Smooth muscle cell (in vitro differentiated cells): ENCODE measurements around the gene PNMA6E. TPM values are rescaled to one million over a fixed set of nuclear protein-coding genes. Genes with fewer than 3 reads are reported as not detected.

ENCODE experiments used
- DNase-seq: peaks from one replicate; lab custom pipeline; 2025; ENCODE audit not compliant: unreplicated experiment; lab: John Stamatoyannopoulos, UW
- H2AFZ ChIP-seq: fragments of 200-600 bp; sonication (generic); 2 replicates; pipeline ENCODE4 v1.6.0; 2016; ENCODE audit warnings: antibody characterized with exemption, low read depth, mild to moderate bottlenecking
- H3F3A ChIP-seq: fragments of 200-600 bp; sonication (generic); 2 replicates; pipeline ENCODE4 v1.6.0; 2017; ENCODE audit warnings: antibody characterized with exemption, low read depth
- H3K27ac ChIP-seq: fragments of 200-600 bp; sonication (generic); 2 replicates; pipeline ENCODE4 v1.5.1; 2016; ENCODE audit warnings: low read depth, mild to moderate bottlenecking
- H3K27me3 ChIP-seq: fragments of 200-600 bp; sonication (generic); 2 replicates; pipeline ENCODE4 v1.6.1; 2016; ENCODE audit warnings: low read depth, mild to moderate bottlenecking
- H3K36me3 ChIP-seq: fragments of 200-600 bp; sonication (generic); 2 replicates; pipeline ENCODE4 v1.5.1; 2016; ENCODE audit warnings: low read depth
- H3K4me1 ChIP-seq: fragments of 200-600 bp; sonication (generic); 2 replicates; pipeline ENCODE4 v1.5.1; 2016; ENCODE audit warnings: low read depth
- H3K4me2 ChIP-seq: fragments of 200-600 bp; sonication (generic); 2 replicates; pipeline ENCODE4 v1.6.0; 2016; ENCODE audit warnings: mild to moderate bottlenecking
- H3K4me3 ChIP-seq: fragments of 200-600 bp; sonication (generic); 2 replicates; pipeline ENCODE4 v1.5.1; 2016; ENCODE audit warnings: mild to moderate bottlenecking
- H3K79me2 ChIP-seq: fragments of 200-600 bp; sonication (generic); 2 replicates; pipeline ENCODE4 v1.6.0; 2016; ENCODE audit warnings: low read depth, mild to moderate bottlenecking
- H3K9ac ChIP-seq: fragments of 200-600 bp; sonication (generic); 2 replicates; pipeline ENCODE4 v1.6.0; 2016; ENCODE audit warnings: low read depth
- H3K9me3 ChIP-seq: fragments of 200-600 bp; sonication (generic); replicated peaks from 2 replicates; pipeline ENCODE4 v1.5.1; 2016; ENCODE audit warnings: low read depth
- H4K20me1 ChIP-seq: fragments of 200-600 bp; sonication (generic); 2 replicates; pipeline ENCODE4 v1.6.0; 2016; ENCODE audit warnings: low read depth
- WGBS: methylation state at CpG from one replicate; pipeline ENCODE4 v1.1.7; 2016; ENCODE audit warnings: low lambda C conversion rate; 5-methylcytosine and 5-hydroxymethylcytosine counted together
- polyA plus RNA-seq: library from polyadenylated mRNA; unstranded; fragments of >200 nt; fragmentation: Nextera tagmentation; extraction: Ambion mirVana; gene quantifications from 2 replicates; pipeline ENCODE4 v1.2.1, GENCODE V29; 2016
- total RNA-seq: library from RNA; depleted of rRNA; stranded (reverse); fragments of >200 nt; gene quantifications from 2 replicates; pipeline ENCODE4 v1.2.3, GENCODE V29; 2014
- TF ChIP-seq, protein P1 (sequence below): fragments of 200-600 bp; sonication (generic); IDR thresholded peaks from 2 replicates; pipeline ENCODE4 v1.5.1; 2017; ENCODE audit warnings: borderline replicate concordance, mild to moderate bottlenecking, antibody characterized with exemption; ENCODE audit not compliant: insufficient read depth, poor library complexity, severe bottlenecking

Gene PNMA6E
- total and polyA plus RNA-seq, 2 experiments from 2014 or later = not detected

DNA sequence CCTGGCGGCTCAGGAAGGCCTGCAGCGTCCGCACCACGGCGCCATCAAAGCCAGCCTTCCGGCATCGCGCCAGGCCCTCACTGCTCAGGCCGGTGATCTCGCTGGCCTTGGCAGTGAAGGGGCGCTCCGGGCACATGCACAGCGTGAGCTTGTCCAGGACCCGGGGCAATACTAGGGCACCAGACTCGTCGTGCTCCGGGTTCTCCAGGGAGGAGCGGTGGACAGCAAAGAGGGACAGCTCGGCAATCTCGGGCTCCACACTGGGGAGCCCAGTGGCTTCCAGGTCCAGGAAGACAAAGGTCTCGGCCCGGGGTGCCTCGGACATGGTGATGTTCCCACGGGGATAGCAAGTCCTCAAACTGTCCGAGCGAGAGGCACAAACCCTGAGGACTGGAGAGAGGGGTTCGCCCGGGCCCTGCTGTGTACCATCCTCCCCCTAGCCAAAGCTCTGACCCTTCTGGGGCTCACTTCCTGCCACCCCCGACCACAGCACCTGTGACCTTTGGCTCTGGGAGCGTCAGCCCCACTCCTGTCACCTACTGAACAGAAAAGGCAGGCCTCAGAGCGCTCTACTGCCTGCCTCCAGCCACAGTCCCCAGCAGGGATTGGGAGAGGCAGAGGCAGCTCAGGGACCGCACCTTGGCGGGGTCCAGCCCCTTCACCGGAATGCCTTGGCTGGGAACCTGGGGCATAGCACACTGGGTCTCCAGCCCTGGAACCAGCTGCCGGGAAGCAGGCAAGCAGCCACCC, 44.1 kb upstream of the PNMA6E start:
- Histone ChIP-seq H3F3A (no peaks in the 10 kb centered on the region), H3K79me2 (no peaks in the 10 kb centered on the region), H3K9ac (no peak overlapping the region), H4K20me1 (no peaks in the 10 kb centered on the region), H3K4me1 (no peaks in the 10 kb centered on the region), H3K4me2 (no peak overlapping the region), H3K36me3 (no peaks in the 10 kb centered on the region), H3K27me3 (no peaks in the 10 kb centered on the region), H3K9me3 (no peaks in the 10 kb centered on the region), H2AFZ (no peak overlapping the region), H3K27ac (no peak overlapping the region), H3K4me3 (no peak overlapping the region)
- WGBS = 94% methylated on average over 35 of the region's 35 CpGs
- TF ChIP-seq, protein P1, sequence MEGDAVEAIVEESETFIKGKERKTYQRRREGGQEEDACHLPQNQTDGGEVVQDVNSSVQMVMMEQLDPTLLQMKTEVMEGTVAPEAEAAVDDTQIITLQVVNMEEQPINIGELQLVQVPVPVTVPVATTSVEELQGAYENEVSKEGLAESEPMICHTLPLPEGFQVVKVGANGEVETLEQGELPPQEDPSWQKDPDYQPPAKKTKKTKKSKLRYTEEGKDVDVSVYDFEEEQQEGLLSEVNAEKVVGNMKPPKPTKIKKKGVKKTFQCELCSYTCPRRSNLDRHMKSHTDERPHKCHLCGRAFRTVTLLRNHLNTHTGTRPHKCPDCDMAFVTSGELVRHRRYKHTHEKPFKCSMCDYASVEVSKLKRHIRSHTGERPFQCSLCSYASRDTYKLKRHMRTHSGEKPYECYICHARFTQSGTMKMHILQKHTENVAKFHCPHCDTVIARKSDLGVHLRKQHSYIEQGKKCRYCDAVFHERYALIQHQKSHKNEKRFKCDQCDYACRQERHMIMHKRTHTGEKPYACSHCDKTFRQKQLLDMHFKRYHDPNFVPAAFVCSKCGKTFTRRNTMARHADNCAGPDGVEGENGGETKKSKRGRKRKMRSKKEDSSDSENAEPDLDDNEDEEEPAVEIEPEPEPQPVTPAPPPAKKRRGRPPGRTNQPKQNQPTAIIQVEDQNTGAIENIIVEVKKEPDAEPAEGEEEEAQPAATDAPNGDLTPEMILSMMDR = no peak
- no peak for DNase-seq

DNA sequence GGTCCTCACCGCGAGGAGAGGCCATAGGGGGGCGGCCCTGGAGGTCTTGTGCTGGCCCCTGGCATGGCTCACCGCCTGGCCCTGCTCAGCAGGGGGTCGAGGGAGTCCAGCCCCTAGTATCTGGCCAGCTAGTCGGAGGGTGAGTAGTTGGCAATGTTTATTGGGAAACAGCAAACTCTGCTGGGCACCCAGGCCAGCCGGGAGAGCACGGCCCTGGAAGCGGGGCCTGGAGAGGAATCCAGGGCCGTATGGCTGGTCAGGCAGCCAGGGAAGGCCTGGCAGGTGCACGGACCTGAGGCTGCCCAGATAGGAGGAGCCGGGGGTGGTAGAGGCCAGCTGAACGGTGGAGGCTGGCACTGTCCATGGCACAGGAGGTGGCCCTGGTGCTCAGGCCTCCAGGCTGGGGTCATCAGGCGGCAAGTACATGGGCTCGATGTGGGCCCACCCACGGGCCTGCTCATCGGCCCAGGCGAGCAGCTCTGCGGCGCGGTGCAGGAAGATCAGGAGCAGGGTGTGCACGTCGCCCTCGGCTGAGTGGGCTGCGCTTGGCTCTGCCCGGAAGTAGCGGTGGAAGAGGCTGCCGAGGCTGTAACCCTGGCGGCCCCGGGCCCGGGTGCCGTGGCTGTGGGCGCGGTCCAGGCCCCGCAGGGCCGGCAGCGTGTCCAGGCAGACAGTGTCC, 43.3 kb upstream of the PNMA6E start:
- Histone ChIP-seq H3K79me2 (no peaks in the 10 kb centered on the region), H3K36me3 (no peaks in the 10 kb centered on the region), H3K4me1 (no peaks in the 10 kb centered on the region), H3F3A (no peaks in the 10 kb centered on the region), H3K9me3 (no peaks in the 10 kb centered on the region), H2AFZ (no peak overlapping the region), H3K27ac (no peak overlapping the region), H3K4me2 (no peak overlapping the region), H3K9ac (no peak overlapping the region), H3K4me3 (no peak overlapping the region), H3K27me3 (no peaks in the 10 kb centered on the region), H4K20me1 (no peaks in the 10 kb centered on the region)
- 96% methylated on average over 28 of the region's 37 CpGs for WGBS
- TF ChIP-seq, protein P1 = no peak
- DNase-seq = no peak

DNA sequence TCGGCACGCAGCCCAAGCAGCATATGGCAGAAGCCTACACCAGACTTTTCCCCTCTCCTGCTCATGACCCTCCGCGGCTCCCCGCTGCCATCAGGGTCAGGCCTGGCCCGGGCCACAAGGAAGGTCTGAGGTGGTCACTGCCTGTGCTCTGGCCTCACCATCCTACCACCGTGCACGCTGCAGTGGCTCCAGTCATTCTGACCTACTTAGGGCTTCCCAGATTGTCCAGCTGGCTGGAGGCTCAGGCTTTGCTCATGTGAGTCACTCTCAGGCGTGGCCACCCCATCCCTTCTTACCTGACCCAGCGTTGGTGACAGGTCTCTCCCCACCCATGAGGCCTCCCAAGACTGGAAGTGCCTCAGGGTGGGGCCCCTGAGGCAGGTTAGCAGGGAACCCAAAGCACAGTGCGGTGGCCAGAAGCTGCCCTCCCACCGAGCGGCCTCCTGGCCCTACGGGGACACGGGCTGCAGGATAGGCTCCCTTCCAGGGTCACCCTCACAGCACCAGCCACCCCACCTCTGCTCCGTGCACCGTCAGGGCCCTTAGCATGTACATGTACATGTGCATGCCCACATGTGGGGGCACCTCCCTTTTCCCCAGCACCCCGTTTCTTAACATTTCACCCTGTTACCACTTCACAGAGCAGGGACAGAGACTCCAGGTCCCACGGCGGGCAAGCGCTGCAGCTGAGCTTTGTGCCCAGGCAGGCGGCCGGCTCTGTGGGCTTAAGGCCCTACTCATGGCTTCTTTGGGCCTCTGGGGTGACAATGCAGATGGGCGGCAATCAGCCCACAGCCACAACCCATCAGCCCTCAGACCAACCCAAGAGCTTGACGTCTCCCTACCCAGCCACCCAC, 42.6 kb upstream of the PNMA6E start:
- no peaks in the 10 kb centered on the region for H3K79me2 ChIP-seq
- H4K20me1 ChIP-seq = no peaks in the 10 kb centered on the region
- no peaks in the 10 kb centered on the region for H3F3A ChIP-seq
- H3K9ac ChIP-seq = no peak overlapping the region
- 89% methylated on average over 25 of the region's 25 CpGs for WGBS
- no peak overlapping the region for H2AFZ ChIP-seq
- H3K27me3 ChIP-seq = no peaks in the 10 kb centered on the region
- H3K27ac ChIP-seq = no peak overlapping the region
- H3K36me3 ChIP-seq = no peaks in the 10 kb centered on the region
- no peak for DNase-seq
- H3K4me1 ChIP-seq = no peaks in the 10 kb centered on the region
- H3K4me2 ChIP-seq = no peak overlapping the region
- H3K9me3 ChIP-seq = no peaks in the 10 kb centered on the region
- TF ChIP-seq, protein P1 = no peak
- H3K4me3 ChIP-seq = no peak overlapping the region
